ELR (cell line): ENCODE results near the gene FAT1.

Experiments
- DNase-seq: peaks from one replicate; pipeline ENCODE4 v3.0.0-alpha.2; 2015; ENCODE audit warnings: low read depth

The FAT1 gene

GRCh38 chr4:186755550-186756519, 32.2 kb upstream of the FAT1 start:
- no peak for DNase-seq

- DNase-seq: no peak
Observed at GRCh38 chr4:186754976-186755375, 31.3 kb upstream of the FAT1 start.

- DNase-seq: no peak
Observed at GRCh38 chr4:186752325-186752724, 28.7 kb upstream of the FAT1 start.

GRCh38 chr4:186749611-186750281, 26.1 kb upstream of the FAT1 start:
- no peak for DNase-seq

GRCh38 chr4:186746581-186746980, 22.9 kb upstream of the FAT1 start:
- peak; percentile 80 for DNase-seq

- no peak for DNase-seq
Observed at GRCh38 chr4:186743261-186743660, 19.6 kb upstream of the FAT1 start.

- no peak for DNase-seq
Observed at GRCh38 chr4:186740822-186741221, 17.2 kb upstream of the FAT1 start.

GRCh38 chr4:186739802-186740434, 16.3 kb upstream of the FAT1 start:
- DNase-seq: no peak

GRCh38 chr4:186739317-186739716, 15.7 kb upstream of the FAT1 start:
- DNase-seq: no peak

- no peak for DNase-seq
Observed at GRCh38 chr4:186738421-186738820, 14.8 kb upstream of the FAT1 start.

GRCh38 chr4:186737427-186737826, 13.8 kb upstream of the FAT1 start:
- DNase-seq: no peak

GRCh38 chr4:186736466-186736865, 12.8 kb upstream of the FAT1 start:
- no peak for DNase-seq

- no peak for DNase-seq
Observed at GRCh38 chr4:186734251-186734650, 10.6 kb upstream of the FAT1 start.

GRCh38 chr4:186733778-186734177, 10.1 kb upstream of the FAT1 start:
- no peak for DNase-seq

- DNase-seq: no peak
Observed at GRCh38 chr4:186730621-186731020, 7.0 kb upstream of the FAT1 start.

- no peak for DNase-seq
Observed at GRCh38 chr4:186729856-186730255, 6.2 kb upstream of the FAT1 start.

GRCh38 chr4:186728631-186729271, 5.1 kb upstream of the FAT1 start:
- peak; percentile 61 for DNase-seq

- peak; percentile 54 for DNase-seq
Observed at GRCh38 chr4:186727977-186728519, 4.4 kb upstream of the FAT1 start.

GRCh38 chr4:186727169-186727976, 3.7 kb upstream of the FAT1 start:
- DNase-seq: peak; percentile 28

- peak; percentile 76 for DNase-seq
Observed at GRCh38 chr4:186726426-186727168, 2.9 kb upstream of the FAT1 start.
